WTC11 (cell line): ENCODE results near the gene PRICKLE3. TPM values are rescaled to one million over a fixed set of nuclear protein-coding genes. Genes with fewer than 3 reads are reported as not detected.

Experiments
- ATAC-seq: fragments of 200-7000 bp; cut with Tn5 transposase; 2 replicates; pipeline ENCODE4 v1.10.0; 2021; ENCODE audit warnings: mild to moderate bottlenecking, moderate library complexity
- CTCF ChIA-PET: fragments of 300-600 bp; sonication (Branson Sonifier 250); formaldehyde crosslinking; loops from one replicate; lab custom pipeline; 2021; ENCODE audit warnings: antibody characterized with exemption; lab: Charles Lee
- POLR2A ChIA-PET: fragments of 350-600 bp; sonication (Branson Sonifier 250); formaldehyde crosslinking; loops from one replicate; lab custom pipeline; 2021; ENCODE audit warnings: antibody characterized with exemption; lab: Charles Lee
- DNase-seq: peaks from one replicate; pipeline ENCODE4 v3.0.0; 2021; ENCODE audit warnings: low spot score
- H3K27ac Mint-ChIP-seq: 2 replicates; pipeline ENCODE4 v1.8.0; 2021; ENCODE audit warnings: mixed read lengths
- H3K27me3 Mint-ChIP-seq: 2 replicates; pipeline ENCODE4 v1.8.0; 2021; ENCODE audit warnings: low read depth, mild to moderate bottlenecking, moderate library complexity, mixed read lengths
- H3K36me3 Mint-ChIP-seq: 2 replicates; pipeline ENCODE4 v1.8.0; 2021; ENCODE audit warnings: mixed read lengths
- H3K4me1 Mint-ChIP-seq: 2 replicates; pipeline ENCODE4 v1.8.0; 2022; ENCODE audit warnings: mixed read lengths
- H3K4me3 Mint-ChIP-seq: 2 replicates; pipeline ENCODE4 v1.8.0; 2021; ENCODE audit warnings: mild to moderate bottlenecking, moderate library complexity, mixed read lengths
- H3K9me3 Mint-ChIP-seq: 2 replicates; pipeline ENCODE4 v1.8.0; 2021; ENCODE audit warnings: mixed read lengths
- ARID4B ChIP-seq: sonication (generic); formaldehyde crosslinking; IDR thresholded peaks from 2 replicates; pipeline ENCODE4 v1.8.0; 2023; ENCODE audit warnings: missing genetic modification reagents, mild to moderate bottlenecking, borderline replicate concordance
- ELF4 ChIP-seq: sonication (generic); formaldehyde crosslinking; IDR thresholded peaks from 2 replicates; pipeline ENCODE4 v1.8.1; 2022; ENCODE audit warnings: low read depth, mild to moderate bottlenecking, moderate library complexity, missing genetic modification reagents
- ETV6 ChIP-seq: sonication (generic); formaldehyde crosslinking; IDR thresholded peaks from 2 replicates; pipeline ENCODE4 v1.8.1; 2022; ENCODE audit warnings: mild to moderate bottlenecking, missing genetic modification reagents
- GABPB1 ChIP-seq: sonication (generic); formaldehyde crosslinking; IDR thresholded peaks from 2 replicates; pipeline ENCODE4 v1.8.1; 2023; ENCODE audit warnings: mild to moderate bottlenecking, missing genetic modification reagents
- NFYB ChIP-seq: sonication (generic); formaldehyde crosslinking; conservative IDR thresholded peaks from 2 replicates; pipeline ENCODE4 v1.8.0; 2022; ENCODE audit warnings: low read depth, missing genetic modification reagents
- NR1H2 ChIP-seq: sonication (generic); formaldehyde crosslinking; IDR thresholded peaks from 2 replicates; pipeline ENCODE4 v1.9.0; 2021; ENCODE audit warnings: mild to moderate bottlenecking, moderate library complexity, missing genetic modification reagents
- NR2C2 ChIP-seq: sonication (generic); formaldehyde crosslinking; IDR thresholded peaks from 2 replicates; pipeline ENCODE4 v1.8.0; 2022; ENCODE audit warnings: mild to moderate bottlenecking, missing genetic modification reagents
- PRRX2 ChIP-seq: fragments of 250-450 bp; sonication (Bioruptor Pico); IDR thresholded peaks from 2 replicates; pipeline ENCODE4 v1.8.0; 2021; ENCODE audit warnings: mild to moderate bottlenecking
- RELA ChIP-seq: sonication (generic); formaldehyde crosslinking; IDR thresholded peaks from 2 replicates; pipeline ENCODE4 v1.8.1; 2022; ENCODE audit warnings: missing genetic modification reagents, mild to moderate bottlenecking, borderline replicate concordance
- RORB ChIP-seq: fragments of 250-450 bp; sonication (Bioruptor Pico); IDR thresholded peaks from 2 replicates; pipeline ENCODE4 v1.9.0; 2021; ENCODE audit warnings: mild to moderate bottlenecking
- STAT6 ChIP-seq: sonication (generic); formaldehyde crosslinking; conservative IDR thresholded peaks from 2 replicates; pipeline ENCODE4 v1.8.1; 2023; ENCODE audit warnings: mild to moderate bottlenecking, low read depth, missing genetic modification reagents, moderate library complexity
- TCF7 ChIP-seq: sonication (generic); formaldehyde crosslinking; IDR thresholded peaks from 2 replicates; pipeline ENCODE4 v1.8.0; 2022; ENCODE audit warnings: mild to moderate bottlenecking, low read depth, missing genetic modification reagents, moderate library complexity
- TEAD1 ChIP-seq: sonication (generic); formaldehyde crosslinking; IDR thresholded peaks from 2 replicates; pipeline ENCODE4 v1.8.0; 2022; ENCODE audit warnings: mild to moderate bottlenecking, missing genetic modification reagents
- USF2 ChIP-seq: sonication (generic); formaldehyde crosslinking; IDR thresholded peaks from 2 replicates; pipeline ENCODE4 v1.8.1; 2023; ENCODE audit warnings: mild to moderate bottlenecking, missing genetic modification reagents, moderate library complexity
- ZNF232 ChIP-seq: sonication (generic); formaldehyde crosslinking; IDR thresholded peaks from 2 replicates; pipeline ENCODE4 v1.8.0; 2022; ENCODE audit warnings: mild to moderate bottlenecking, missing genetic modification reagents
- ZNF263 ChIP-seq: sonication (generic); formaldehyde crosslinking; IDR thresholded peaks from 2 replicates; pipeline ENCODE4 v1.8.1; 2022; ENCODE audit warnings: low read depth, mild to moderate bottlenecking, moderate library complexity, missing genetic modification reagents
- ZNF281 ChIP-seq: sonication (generic); formaldehyde crosslinking; IDR thresholded peaks from 2 replicates; pipeline ENCODE4 v1.8.0; 2023; ENCODE audit warnings: mild to moderate bottlenecking, missing genetic modification reagents
- ZNF396 ChIP-seq: fragments of 250-450 bp; sonication (Bioruptor Pico); IDR thresholded peaks from 2 replicates; pipeline ENCODE4 v1.8.0; 2021; ENCODE audit warnings: mild to moderate bottlenecking, moderate library complexity, borderline replicate concordance
- total RNA-seq: library from RNA; stranded (reverse); gene quantifications from 3 replicates; pipeline ENCODE4 v1.2.3, GENCODE V29; 2021

PRICKLE3 gene
- total RNA-seq, 1 experiment from 2014 or later, result 14.6 TPM

GRCh38 chrX:49187526-49187925, 1.4 kb upstream of the PRICKLE3 start:
- no peaks in the 10 kb centered on the region for H3K9me3 Mint-ChIP-seq
- peak overlapping the region; percentile 77 for H3K4me3 Mint-ChIP-seq
- H3K4me1 Mint-ChIP-seq, result peaks cover 23% of the 10 kb centered on the region
- CTCF ChIA-PET, result interaction anchor here (0.6 to 1.0 kb wide), 2 partner anchors 21 to 76 kb away, joined by 6 read pairs; no protein-coding TSS in a partner anchor
- no peak overlapping the region for H3K27ac Mint-ChIP-seq
- ATAC-seq, result no peak
- no peaks in the 10 kb centered on the region; the same call in 1 of the 2 replicates for H3K27me3 Mint-ChIP-seq
- no peak for DNase-seq
- peaks cover 3% of the 10 kb centered on the region for H3K36me3 Mint-ChIP-seq
- POLR2A ChIA-PET, result interaction anchor here (0.6 to 0.9 kb wide), 2 partner anchors 22 to 54 kb away, joined by 3 to 6 read pairs; no protein-coding TSS in a partner anchor
- no peak for TF ChIP-seq NR1H2 (CRISPR knock-in tag)
- TF ChIP-seq ZNF263 (CRISPR knock-in tag), result no peak
- no peak for TF ChIP-seq ELF4 (CRISPR knock-in tag)
- no peak for TF ChIP-seq ZNF281
- TF ChIP-seq RELA (CRISPR knock-in tag), result no peak
- TF ChIP-seq ZNF232 (CRISPR knock-in tag), result no peak
- TF ChIP-seq RORB (CRISPR knock-in tag), result no peak
- TF ChIP-seq STAT6, result no peak
- no peak for TF ChIP-seq USF2 (CRISPR knock-in tag)
- TF ChIP-seq NFYB (CRISPR knock-in tag), result no peak
- no peak for TF ChIP-seq GABPB1 (CRISPR knock-in tag)
- TF ChIP-seq TEAD1 (CRISPR knock-in tag), result no peak
- no peak for TF ChIP-seq ARID4B (CRISPR knock-in tag)
- TF ChIP-seq TCF7 (CRISPR knock-in tag), result no peak
- TF ChIP-seq NR2C2 (CRISPR knock-in tag), result no peak
- no peak for TF ChIP-seq PRRX2 (CRISPR knock-in tag)
- no peak for TF ChIP-seq ETV6 (CRISPR knock-in tag)
- TF ChIP-seq ZNF396 (CRISPR knock-in tag), result no peak
